ENCODE results near the gene AK9.

The AK9 gene

GRCh38 chr6:109449795-109450673 is 241.0 kb downstream of the AK9 start:
- no peak for TF ChIP-seq CTCF (IDR thresholded peaks at IDR 0.05)

GRCh38 chr6:109449064-109449794 is 241.8 kb downstream of the AK9 start:
- TF ChIP-seq CTCF (IDR thresholded peaks at IDR 0.05) = no peak

- TF ChIP-seq CTCF (IDR thresholded peaks at IDR 0.05) = no peak
Observed at GRCh38 chr6:109448615-109449014, 242.4 kb downstream of the AK9 start.

GRCh38 chr6:109447878-109448555 is 243.0 kb downstream of the AK9 start:
- no peak for TF ChIP-seq CTCF (IDR thresholded peaks at IDR 0.05)

GRCh38 chr6:109447087-109447486 is 243.9 kb downstream of the AK9 start:
- no peak for TF ChIP-seq CTCF (IDR thresholded peaks at IDR 0.05)

- TF ChIP-seq CTCF (IDR thresholded peaks at IDR 0.05) = no peak
Observed at GRCh38 chr6:109446541-109446940, 244.5 kb downstream of the AK9 start.

GRCh38 chr6:109446072-109446471 is 244.9 kb downstream of the AK9 start:
- TF ChIP-seq CTCF (IDR thresholded peaks at IDR 0.05) = no peak
